Fibroblast of upper back skin (primary cell): Measurements from ENCODE around the gene ADAMTSL3.
"Not testable (repeated sequence)": the region's sequence is repeated elsewhere in the genome, so short reads cannot be mapped to it uniquely, and the experiment has no call there.

Source experiments
- DNase-seq: peaks from one replicate; pipeline ENCODE4 v3.0.0-alpha.2; 2013

ADAMTSL3 gene

GRCh38 chr15:83983634-83984458 lies 329.9 kb downstream of the ADAMTSL3 start:
- DNase-seq, result no peak

DNA sequence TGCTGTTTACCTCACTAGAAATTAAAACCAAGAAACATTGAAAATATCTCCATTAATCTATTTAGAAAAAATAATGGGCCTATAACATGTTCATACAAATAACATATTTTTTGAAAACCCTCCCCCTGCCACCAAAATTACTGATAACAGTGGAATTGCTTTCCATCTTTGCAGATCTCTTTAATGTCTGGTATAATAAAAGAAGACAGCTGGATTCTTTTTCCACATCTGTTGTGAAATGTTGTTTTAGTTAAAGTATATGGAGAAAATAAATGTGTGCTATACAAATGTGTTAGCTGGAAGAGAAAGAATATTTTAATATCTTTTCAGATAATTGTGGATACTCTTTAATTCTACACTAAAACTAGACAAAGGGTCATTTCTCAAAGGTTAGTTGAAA lies 330.7 kb downstream of the ADAMTSL3 start:
- DNase-seq, result no peak

GRCh38 chr15:83991163-83991562 lies 337.2 kb downstream of the ADAMTSL3 start:
- DNase-seq, result no peak

DNA sequence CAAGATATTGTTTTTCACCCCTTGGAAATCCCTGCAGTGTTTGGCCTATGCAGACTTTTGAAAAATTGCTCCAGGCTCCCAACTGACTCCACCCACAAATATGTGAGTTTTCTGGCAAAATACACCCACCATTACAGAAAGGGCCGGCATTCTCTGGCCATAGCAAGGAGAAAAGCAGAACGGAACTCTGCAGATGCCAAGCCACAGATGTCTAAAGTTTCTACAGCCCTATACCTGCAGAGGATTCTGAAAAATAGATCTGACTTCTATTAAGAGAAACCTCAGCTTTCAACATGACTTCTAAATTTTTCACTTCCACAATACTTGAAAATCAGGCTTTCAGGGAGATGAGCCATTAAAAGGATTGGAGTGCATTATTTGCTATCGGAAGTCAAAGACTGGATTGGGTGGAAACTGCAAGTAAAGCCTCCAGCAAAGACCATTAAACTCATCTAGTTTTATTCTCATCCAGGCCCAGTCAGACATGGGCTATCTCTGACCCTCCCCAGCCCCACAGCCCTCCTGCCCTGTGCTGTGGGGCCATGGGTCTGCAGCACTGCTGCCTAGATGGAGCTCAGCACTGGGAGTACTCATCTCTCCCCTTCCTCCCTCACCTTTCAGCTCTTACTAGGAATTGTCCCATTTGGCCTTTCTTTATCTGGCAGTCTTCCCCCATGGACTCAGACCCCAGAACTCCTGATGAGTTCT lies 338.6 kb downstream of the ADAMTSL3 start:
- no peak for DNase-seq

DNA sequence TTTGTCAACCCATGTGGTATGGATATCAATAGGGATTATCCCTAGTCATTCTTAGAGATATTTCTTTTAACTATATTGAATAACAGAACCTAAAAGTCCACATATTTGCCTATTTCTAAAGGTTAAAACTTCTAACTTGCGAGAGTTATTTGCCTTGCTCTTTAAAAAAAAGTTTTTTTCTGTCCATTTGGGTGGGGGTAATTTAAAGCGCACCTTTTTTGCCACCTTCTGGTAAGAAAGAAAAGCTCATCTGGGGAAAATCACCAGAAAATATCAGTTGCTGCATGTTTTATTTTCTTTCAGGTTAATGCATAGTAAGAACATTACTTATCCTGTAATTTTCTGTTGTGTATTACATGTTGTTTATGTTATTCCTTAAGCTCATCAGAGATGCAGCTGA lies 339.7 kb downstream of the ADAMTSL3 start:
- no peak for DNase-seq

DNA sequence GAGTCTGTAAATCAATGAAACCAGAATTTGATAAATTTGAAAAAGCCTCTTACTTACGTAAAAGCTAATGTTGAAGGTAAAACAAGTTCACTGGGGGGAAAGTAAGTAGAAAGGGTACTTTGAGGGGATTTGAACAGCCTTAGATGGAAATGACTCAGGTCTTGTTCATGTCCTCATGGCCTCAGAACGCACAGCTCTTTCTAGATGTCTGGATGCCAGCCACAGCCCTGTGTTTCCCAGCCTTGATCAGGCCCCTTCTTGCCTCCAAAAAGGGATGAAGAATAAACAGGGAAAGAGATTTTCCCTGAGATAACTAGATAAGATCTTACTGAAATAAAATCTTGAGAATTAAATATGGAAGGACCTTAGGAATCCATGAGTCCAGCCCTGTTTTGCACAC lies 344.6 kb downstream of the ADAMTSL3 start:
- peak; percentile 56 for DNase-seq

DNA sequence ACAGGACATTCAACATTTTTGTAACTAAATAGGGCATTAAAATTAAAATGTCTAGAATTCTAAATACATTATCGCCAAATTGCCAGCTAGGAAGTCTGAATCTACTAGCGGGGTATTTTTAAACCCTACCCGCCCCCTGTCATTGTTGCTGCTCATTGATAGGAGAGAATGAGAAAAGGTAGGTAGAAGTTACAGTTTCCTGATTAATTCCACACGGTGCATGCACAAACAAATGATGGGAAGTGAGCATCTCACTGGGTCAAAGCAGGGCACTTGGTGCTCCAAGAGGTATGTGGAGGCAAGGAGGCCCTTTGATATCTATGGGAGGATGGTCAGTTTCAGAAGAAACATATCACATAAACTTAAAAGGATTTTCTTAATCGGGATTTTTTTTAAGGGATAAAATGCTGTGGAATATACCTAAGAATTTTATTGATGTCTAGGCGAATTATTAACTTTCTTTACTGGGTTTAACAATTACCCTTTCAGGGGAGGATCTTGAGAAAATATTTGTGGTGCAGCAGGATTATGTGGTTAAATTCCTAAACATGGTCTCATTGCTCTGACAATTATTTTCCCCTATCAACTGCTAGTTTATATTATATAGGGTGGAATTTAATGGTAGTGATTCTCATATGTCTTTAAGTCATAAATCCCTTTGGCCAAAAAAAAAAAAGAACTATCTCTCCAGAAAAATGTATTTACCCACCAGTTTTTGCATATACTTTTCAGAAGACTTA lies 345.6 kb downstream of the ADAMTSL3 start:
- DNase-seq, result peak; percentile 85

DNA sequence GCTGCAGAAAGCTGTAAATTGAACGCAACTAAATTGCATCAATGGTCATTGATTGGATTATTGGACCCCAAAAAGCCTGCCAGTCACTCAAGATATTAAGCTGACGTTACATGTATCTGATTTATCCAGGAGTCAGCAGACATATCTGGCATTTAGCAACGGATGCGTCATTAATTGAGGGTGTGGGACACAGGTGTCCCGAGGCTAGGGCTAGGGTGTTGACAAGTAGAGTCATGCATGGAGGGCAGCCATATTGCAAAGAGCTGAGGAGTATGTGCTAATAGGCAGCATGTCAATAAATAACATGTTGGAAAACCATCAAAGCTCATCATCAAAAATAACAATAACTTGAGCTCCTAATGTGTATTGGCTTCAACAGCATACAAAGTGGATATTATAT lies 347.1 kb downstream of the ADAMTSL3 start:
- DNase-seq, result no peak

DNA sequence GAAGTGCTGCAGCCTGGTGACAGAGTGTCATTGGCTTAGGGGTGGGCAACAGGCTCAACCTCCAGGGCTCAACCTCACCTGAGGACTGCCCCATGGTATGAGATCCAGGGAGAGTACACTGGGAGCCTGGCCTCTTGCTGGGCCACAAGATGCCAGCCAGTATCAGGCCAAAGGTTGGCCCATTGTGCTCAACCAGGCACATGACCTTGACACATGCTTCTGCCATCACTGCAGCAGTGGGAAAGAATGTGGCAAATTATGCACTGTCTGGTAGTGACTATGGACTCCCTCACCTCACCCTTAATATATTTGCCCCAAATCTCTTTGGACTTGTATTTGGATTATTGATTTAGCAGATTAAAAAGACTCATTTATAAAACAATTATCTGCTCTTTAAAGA lies 347.7 kb downstream of the ADAMTSL3 start:
- DNase-seq, result no peak

- DNase-seq, result no peak
These were observed 350.0 kb downstream of the ADAMTSL3 start for GRCh38 chr15:84003791-84004503.

GRCh38 chr15:84006421-84006820 lies 352.5 kb downstream of the ADAMTSL3 start:
- no peak for DNase-seq

- DNase-seq, result no peak
These were observed 355.7 kb downstream of the ADAMTSL3 start for GRCh38 chr15:84009616-84010015.

DNA sequence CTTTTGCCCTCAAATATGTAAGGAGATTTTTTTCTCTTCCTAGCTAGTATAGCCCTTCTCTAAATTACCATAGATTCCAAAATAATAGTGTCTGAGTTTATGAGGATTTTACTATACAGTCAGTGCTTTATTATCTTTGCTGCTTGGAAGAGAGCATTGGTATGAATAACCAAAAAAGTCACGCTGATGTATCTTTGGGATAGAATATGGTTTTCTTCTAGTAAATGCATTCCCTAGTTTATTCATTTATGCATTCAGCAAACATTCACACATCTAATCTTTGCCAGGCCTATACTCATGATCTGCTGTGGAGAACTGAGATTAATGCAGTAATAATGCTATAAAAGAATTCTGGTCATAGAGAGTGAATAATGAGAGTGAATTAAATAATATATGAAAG lies 356.3 kb downstream of the ADAMTSL3 start:
- DNase-seq, result no peak

DNA sequence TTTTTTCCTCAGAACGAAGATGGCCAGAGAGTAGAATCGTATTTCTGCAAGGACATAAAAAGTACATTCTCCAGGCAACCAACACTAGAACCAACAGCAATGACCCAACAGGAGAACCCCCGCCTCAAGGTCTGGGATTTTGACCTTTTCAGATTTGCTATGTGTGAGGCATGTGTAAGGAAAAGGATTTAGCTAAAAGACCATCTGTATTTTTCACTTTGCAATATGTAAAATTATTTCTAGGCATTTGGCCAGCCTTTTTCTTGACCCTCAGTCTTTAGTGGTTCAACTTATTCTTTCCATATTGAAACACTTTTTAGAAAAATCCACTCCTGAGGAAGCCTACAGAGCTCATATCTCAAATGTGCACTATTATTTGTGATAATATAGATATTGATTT lies 362.4 kb downstream of the ADAMTSL3 start:
- no peak for DNase-seq

DNA sequence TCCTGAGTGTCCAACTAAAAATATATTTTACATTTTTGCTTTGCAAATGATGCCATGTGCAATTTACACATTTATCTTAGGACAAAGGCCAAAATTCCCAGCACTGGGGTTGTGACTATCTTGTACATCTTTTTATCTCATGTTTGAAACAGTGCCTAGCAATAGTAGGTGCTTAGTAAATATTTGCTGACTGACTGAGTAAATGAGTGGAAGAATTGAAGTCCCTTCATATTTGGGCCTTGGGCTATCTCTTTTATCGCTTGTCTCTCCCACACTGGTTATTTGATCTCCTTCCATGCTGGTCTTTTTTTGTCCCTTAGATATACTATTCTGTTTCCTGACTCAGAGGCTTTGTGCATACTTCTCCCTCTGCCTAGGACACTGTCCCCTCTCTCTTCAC lies 368.6 kb downstream of the ADAMTSL3 start:
- DNase-seq, result no peak

DNA sequence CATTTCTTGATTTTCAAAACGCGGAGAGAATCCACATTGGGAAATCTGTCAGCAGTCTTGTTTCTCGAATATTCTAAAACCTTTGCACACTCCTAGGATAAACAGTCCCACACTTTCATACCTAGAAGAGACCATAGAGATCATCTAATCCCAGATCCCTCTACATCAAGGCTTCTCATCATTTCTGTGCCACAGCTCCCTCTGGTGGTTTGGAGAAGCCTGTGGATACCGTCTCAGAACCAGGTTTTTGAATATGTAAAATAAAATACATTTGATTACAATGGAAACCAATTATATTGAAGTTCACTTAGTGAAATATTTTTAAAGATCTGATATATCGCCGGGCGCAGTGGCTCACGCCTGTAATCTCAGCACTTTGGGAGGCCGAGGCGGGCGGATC lies 369.7 kb downstream of the ADAMTSL3 start:
- DNase-seq, result peak; percentile 28

- DNase-seq, result peak; percentile 22
These were observed 380.1 kb downstream of the ADAMTSL3 start for GRCh38 chr15:84033793-84034553.

- DNase-seq, result no peak
These were observed 380.9 kb downstream of the ADAMTSL3 start for GRCh38 chr15:84034578-84035398.

- peak; percentile 57 for DNase-seq
These were observed 381.5 kb downstream of the ADAMTSL3 start for GRCh38 chr15:84035399-84035766.

GRCh38 chr15:84037301-84037700 lies 383.4 kb downstream of the ADAMTSL3 start:
- no peak for DNase-seq

- not testable (repeated sequence) for DNase-seq
These were observed 388.6 kb downstream of the ADAMTSL3 start for GRCh38 chr15:84042434-84043056.
